Common myeloid progenitor, CD34-positive (primary cell): ENCODE results near the gene GNAI2.
A peak's percentile ranks its signal among the peaks of the same experiment; 100 is the strongest.

Experiments
- CTCF ChIA-PET: fragments of 350-600 bp; sonication (Branson Sonifier 250); formaldehyde crosslinking; loops from one replicate; lab custom pipeline; 2021; ENCODE audit warnings: antibody characterized with exemption; lab: Charles Lee
- POLR2A ChIA-PET: fragments of 350-600 bp; sonication (Branson Sonifier 250); formaldehyde crosslinking; loops from one replicate; lab custom pipeline; 2021; ENCODE audit warnings: antibody characterized with exemption; lab: Charles Lee
- DNase-seq, 3 donors: peaks; one replicate each; pipeline versions ENCODE4 v3.0.0 to v3.0.0-alpha.2; 2013
- H3K27ac ChIP-seq, 2 experiments: 1 replicate in 1 of 2; 2 replicates in 1 of 2; pipeline ENCODE4 v1.7.0; 2013; ENCODE audit warnings: inconsistent platforms in 2 of 2, low read length in 2 of 2, mild to moderate bottlenecking in 2 of 2, low read depth in 1 of 2, moderate library complexity in 1 of 2; ENCODE audit not compliant: severe bottlenecking in 2 of 2, insufficient read depth in 1 of 2, poor library complexity in 1 of 2
- H3K27me3 ChIP-seq, 5 experiments: replicated peaks in 2 of 5; 1 replicate in 3 of 5; 2 replicates in 2 of 5; pipeline versions ENCODE4 v1.6.1 to v1.7.0; 2013; ENCODE audit warnings: low read length in 4 of 5, mild to moderate bottlenecking in 2 of 5, moderate library complexity in 2 of 5, inconsistent platforms in 1 of 5; ENCODE audit not compliant: insufficient read depth in 5 of 5, control insufficient read depth in 4 of 5
- H3K36me3 ChIP-seq, 4 experiments: 1 replicate in 2 of 4; 2 replicates in 2 of 4; pipeline versions ENCODE4 v1.6.1 to v1.7.0; 2013; ENCODE audit warnings: low read length in 3 of 4, control low read depth in 1 of 4, mild to moderate bottlenecking in 1 of 4; ENCODE audit not compliant: control insufficient read depth in 4 of 4, insufficient read depth in 4 of 4
- H3K4me1 ChIP-seq, 4 experiments: 1 replicate in 3 of 4; 2 replicates in 1 of 4; pipeline versions ENCODE4 v1.6.1 to v1.7.1; 2013; ENCODE audit warnings: low read length in 3 of 4, mild to moderate bottlenecking in 3 of 4, control low read depth in 1 of 4, inconsistent platforms in 1 of 4, moderate library complexity in 1 of 4; ENCODE audit not compliant: control insufficient read depth in 4 of 4, insufficient read depth in 4 of 4; ENCODE audit errors: control extremely low read depth in 1 of 4
- H3K4me3 ChIP-seq, 7 experiments: 1 replicate in 4 of 7; 2 replicates in 3 of 7; pipeline versions ENCODE4 v1.5.1 to v1.7.0; 2013; ENCODE audit warnings: mild to moderate bottlenecking in 7 of 7, low read length in 6 of 7, moderate library complexity in 6 of 7, inconsistent platforms in 2 of 7, low read depth in 2 of 7, control low read depth in 1 of 7; ENCODE audit not compliant: insufficient read depth in 4 of 7, control insufficient read depth in 1 of 7; ENCODE audit errors: extremely low read depth in 1 of 7
- H3K9me3 ChIP-seq, 5 experiments: 1 replicate in 4 of 5; 2 replicates in 1 of 5; pipeline versions ENCODE4 v1.6.1 to v1.7.1; 2013; ENCODE audit warnings: low read length in 4 of 5, mild to moderate bottlenecking in 2 of 5, inconsistent platforms in 1 of 5, low read depth in 1 of 5, moderate library complexity in 1 of 5; ENCODE audit not compliant: control insufficient read depth in 4 of 5, insufficient read depth in 2 of 5; ENCODE audit errors: control extremely low read depth in 1 of 5
- WGBS: methylation state at CpG from one replicate; pipeline ENCODE4 v1.1.5; 2013; ENCODE audit not compliant: insufficient coverage; 5-methylcytosine and 5-hydroxymethylcytosine counted together

GNAI2 gene

GRCh38 chr3:50300681-50301254, 64.8 kb downstream of the GNAI2 start:
- Histone ChIP-seq H3K27me3 (no peaks in the 10 kb centered on the region), H3K9me3 (no peaks in the 10 kb centered on the region), H3K4me1 (peaks cover 7 to 34% (median 31%) of the 10 kb centered on the region in 4 experiments), H3K36me3 (peaks cover 0 to 18% (median 9%) of the 10 kb centered on the region in 4 experiments), H3K4me3 (peak overlapping the region in 1 of 7 experiments; percentile 69), H3K27ac (peak overlapping the region in 1 of 2 experiments; percentile 86)
- DNase-seq = no peak
- CTCF ChIA-PET = interaction anchor here (0.6 to 5.3 kb wide), 3 partner anchors 14 to 23 kb away, joined by 4 to 46 read pairs (median 5); partner anchors contain the start of gene HYAL2
- WGBS = 83% methylated on average over 2 of the region's 6 CpGs
- POLR2A ChIA-PET = no interaction called here

GRCh38 chr3:50302095-50303012, 66.3 kb downstream of the GNAI2 start:
- H3K36me3 ChIP-seq = peaks cover 0 to 4% (median 1%) of the 10 kb centered on the region in 4 experiments
- H3K4me3 ChIP-seq = no peak overlapping the region
- H3K9me3 ChIP-seq = peaks cover 0 to 2% (median 0%) of the 10 kb centered on the region in 5 experiments
- peaks cover 7 to 29% (median 29%) of the 10 kb centered on the region in 4 experiments for H3K4me1 ChIP-seq
- CTCF ChIA-PET = interaction anchor here (1.5 to 9.6 kb wide), 3 partner anchors 10 to 26 kb away, joined by 4 to 105 read pairs (median 8); partner anchors contain the start of genes HYAL2, IFRD2 and TUSC2
- WGBS = 95% methylated on average over 31 of the region's 32 CpGs
- POLR2A ChIA-PET = interaction anchor here (1.7 kb wide), 1 partner anchor 26 kb away, joined by 5 read pairs; the partner anchor contains the start of gene TUSC2
- H3K27me3 ChIP-seq = no peaks in the 10 kb centered on the region
- H3K27ac ChIP-seq = no peak overlapping the region
- DNase-seq = no peak

- Histone ChIP-seq H3K4me3 (no peak within 1 kb of the TSS), H3K4me1 (peaks cover 5 to 21% (median 20%) of the 10 kb centered on the region in 4 experiments), H3K27ac (peak within 1 kb of the TSS in 1 of 2 experiments; percentile 58), H3K36me3 (no peaks in the 10 kb centered on the region), H3K9me3 (peaks cover 0 to 4% (median 2%) of the 10 kb centered on the region in 5 experiments), H3K27me3 (no peaks in the 10 kb centered on the region)
- POLR2A ChIA-PET = interaction anchor here (1.7 kb wide), 1 partner anchor 25 kb away, joined by 5 read pairs; the partner anchor contains the start of gene TUSC2
- WGBS = 78% methylated on average over 8 of the region's 14 CpGs
- peak in 1 of 3 donors; percentile 38 for DNase-seq
- CTCF ChIA-PET = interaction anchor here (1.5 to 9.6 kb wide), 3 partner anchors 11 to 25 kb away, joined by 4 to 105 read pairs (median 8); partner anchors contain the start of genes HYAL2, IFRD2 and TUSC2
Observed at GRCh38 chr3:50303013-50303815, 67.2 kb downstream of the GNAI2 start, which contains the start of gene HYAL1. HYAL1 (minus strand) TSS chr3:50303574; CDS start chr3:50302956, 618 bp downstream.

GRCh38 chr3:50304601-50305000, 68.6 kb downstream of the GNAI2 start:
- H3K27ac ChIP-seq = no peak overlapping the region
- POLR2A ChIA-PET = no interaction called here
- H3K27me3 ChIP-seq = no peaks in the 10 kb centered on the region
- H3K4me3 ChIP-seq = no peak overlapping the region
- H3K9me3 ChIP-seq = peaks cover 0 to 5% (median 2%) of the 10 kb centered on the region in 5 experiments
- CTCF ChIA-PET = interaction anchor here (1.0 to 9.6 kb wide), 3 partner anchors 15 to 23 kb away, joined by 4 to 105 read pairs (median 6); partner anchors contain the start of gene HYAL2
- H3K4me1 ChIP-seq = peaks cover 5 to 11% (median 10%) of the 10 kb centered on the region in 4 experiments
- no peak for DNase-seq
- H3K36me3 ChIP-seq = peaks cover 0 to under 1% (median 0%) of the 10 kb centered on the region in 4 experiments
